GM12878 (cell line): Measurements from ENCODE around the gene COTL1. TPM values are rescaled to one million over a fixed set of nuclear protein-coding genes. Genes with fewer than 3 reads are reported as not detected.
A peak's percentile ranks its signal among the peaks of the same experiment; 100 is the strongest.

Experiments used
- ATAC-seq: fragments of 200-7000 bp; cut with Tn5 transposase; 3 replicates; pipeline ENCODE4 v1.9.1; 2020; ENCODE audit warnings: mild to moderate bottlenecking, moderate library complexity
- BruUV-seq: library from RNA; stranded (reverse); fragments of 400-500 nt; replicated peaks from 2 replicates; lab custom pipeline; 2021; lab: Mats Ljungman, UMichigan
- CTCF ChIA-PET: fragments of 300-600 bp; sonication (Branson Sonifier 250); formaldehyde crosslinking; extraction: SDS; loops from one replicate; lab custom pipeline; 2021; ENCODE audit warnings: inconsistent platforms; lab: Yijun Ruan, JAX
- POLR2A ChIA-PET: fragments of 350-600 bp; formaldehyde crosslinking; extraction: SDS; loops from one replicate; lab custom pipeline; 2021; ENCODE audit warnings: inconsistent platforms; lab: Charles Lee
- RAD21 ChIA-PET: fragments of 300-600 bp; sonication (Branson Sonifier 250); formaldehyde crosslinking; loops from one replicate; lab custom pipeline; 2023; ENCODE audit warnings: antibody characterized with exemption; ENCODE audit not compliant: unreplicated experiment; lab: Charles Lee
- SMC1A ChIA-PET: fragments of 300-600 bp; sonication (Branson Sonifier 250); formaldehyde crosslinking; loops from one replicate; lab custom pipeline; 2023; ENCODE audit not compliant: unreplicated experiment, uncharacterized antibody; lab: Charles Lee
- DNase-seq: peaks from one replicate; pipeline ENCODE4 v3.0.0-alpha.2; 2011; ENCODE audit warnings: low read depth, low spot score
- FAIRE-seq: peaks from 3 replicates; lab custom pipeline; 2011; peaks lifted over from hg19 to GRCh38; lab: Jason Lieb, UNC
- H2AFZ ChIP-seq: 2 replicates; pipeline ENCODE4 v1.6.0; 2011; ENCODE audit warnings: low read depth, low read length, control low read depth; ENCODE audit not compliant: control insufficient read depth
- H3K27ac ChIP-seq: 2 replicates; pipeline ENCODE4 v1.5.1; 2011; ENCODE audit warnings: control low read depth; ENCODE audit not compliant: control insufficient read depth, insufficient read depth
- H3K27me3 ChIP-seq, 2 experiments: replicated peaks in 1 of 2; 2 replicates each; pipeline versions ENCODE4 v1.6.0 to v1.6.1; 2011; ENCODE audit warnings: low read length in 1 of 2; ENCODE audit not compliant: control insufficient read depth in 2 of 2, insufficient read depth in 2 of 2
- H3K36me3 ChIP-seq, 2 experiments: 2 replicates each; pipeline ENCODE4 v1.5.1; 2011; ENCODE audit warnings: low read length in 1 of 2; ENCODE audit not compliant: control insufficient read depth in 2 of 2, insufficient read depth in 2 of 2
- H3K4me1 ChIP-seq: 2 replicates; pipeline ENCODE4 v1.6.1; 2011; ENCODE audit warnings: mild to moderate bottlenecking, low read length, moderate library complexity, mixed read lengths; ENCODE audit not compliant: control insufficient read depth, insufficient read depth
- H3K4me2 ChIP-seq: 2 replicates; pipeline ENCODE4 v1.6.0; 2011; ENCODE audit warnings: control low read depth; ENCODE audit not compliant: control insufficient read depth, insufficient read depth
- H3K4me3 ChIP-seq: fragments of 200-600 bp; sonication (generic); 2 replicates; pipeline ENCODE4 v1.5.1; 2016
- H3K79me2 ChIP-seq: 2 replicates; pipeline ENCODE4 v1.6.0; 2011; ENCODE audit warnings: low read length; ENCODE audit not compliant: control insufficient read depth, insufficient read depth
- H3K9ac ChIP-seq: 2 replicates; pipeline ENCODE4 v1.8.0; 2011; ENCODE audit warnings: low read length, control low read depth, mixed read lengths; ENCODE audit not compliant: control insufficient read depth, insufficient read depth
- H3K9me3 ChIP-seq: replicated peaks from 3 replicates; pipeline ENCODE4 v1.5.1; 2011; ENCODE audit warnings: mild to moderate bottlenecking, low read length; ENCODE audit not compliant: control insufficient read depth, insufficient read depth
- H4K20me1 ChIP-seq: 2 replicates; pipeline ENCODE4 v1.6.0; 2011; ENCODE audit not compliant: control insufficient read depth, insufficient read depth
- BRCA1 ChIP-seq: IDR thresholded peaks from 2 replicates; pipeline ENCODE4 v1.6.1; 2011; ENCODE audit warnings: low read depth, low read length, improper control_type of control experiment
- PAX5 ChIP-seq: IDR thresholded peaks from 2 replicates; pipeline ENCODE4 v1.6.1; 2011; ENCODE audit warnings: low read depth, low read length, borderline replicate concordance
- POLR2AphosphoS5 ChIP-seq: IDR thresholded peaks from 2 replicates; pipeline ENCODE4 v1.6.1; 2011; ENCODE audit warnings: mild to moderate bottlenecking, low read length, inconsistent platforms
- SPI1 ChIP-seq: IDR thresholded peaks from 2 replicates; pipeline ENCODE4 v1.6.1; 2011; ENCODE audit warnings: low read depth, mild to moderate bottlenecking, low read length, moderate library complexity, borderline replicate concordance; ENCODE audit not compliant: insufficient read depth
- WGBS: methylation state at CpG from one replicate; pipeline ENCODE4 v1.1.6; 2016; ENCODE audit warnings: low lambda C conversion rate; ENCODE audit not compliant: insufficient replicate concordance, insufficient coverage; ENCODE audit errors: missing lambda C conversion rate; 5-methylcytosine and 5-hydroxymethylcytosine counted together
- in situ Hi-C: fragments of 300-500 bp; cut with MboI; formaldehyde crosslinking; loops from 9 replicates; pipeline ENCODE4 v1.14.3; 2018; ENCODE audit warnings: mixed read lengths
- intact Hi-C: fragments of 100-400 bp; cut with micrococcal nuclease; formaldehyde crosslinking; loops from one replicate; pipeline ENCODE4 v1.14.2; 2022; ENCODE audit not compliant: unreplicated experiment
- polyA plus RNA-seq, 11 experiments: library from polyadenylated mRNA; depleted of rRNA in 4 of 11; unstranded in 6 of 11; stranded (reverse) in 5 of 11; fragments of >200 nt; fragmentation: Nextera tagmentation in 4 of 11; fragmentation: Illumina TruSeq in 1 of 11; extraction: Ambion mirVana in 4 of 11; extraction: Trizol in 1 of 11; gene quantifications; 1 replicate in 1 of 11; 2 replicates in 10 of 11; pipeline versions ENCODE4 v1.2.1 to v1.2.3, GENCODE V29; 2011 to 2016; ENCODE audit warnings: inconsistent platforms in 2 of 11, missing spikeins in 2 of 11, low read depth in 1 of 11
- total RNA-seq, 4 experiments: library from RNA; depleted of rRNA in 3 of 4; stranded (reverse); fragments of >200 nt in 3 of 4; fragmentation: Illumina TruSeq in 1 of 4; extraction: Trizol in 1 of 4; gene quantifications; 2 replicates each; pipeline versions ENCODE4 v1.2.1 to v1.2.3, GENCODE V29; 2013 to 2021

Gene COTL1
- total and polyA plus RNA-seq, 10 of the 15 experiments (the other 5 are each of a cell fraction or from before 2014, with no cell fraction given) = 140 to 894 (median 330) TPM

- 96% methylated on average over 20 of the region's 20 CpGs for WGBS
- SMC1A ChIA-PET = interaction anchor here (0.8 to 1.3 kb wide), 4 partner anchors 9 to 88 kb away, joined by 3 to 4 read pairs (median 4); no protein-coding TSS in a partner anchor
- H3K79me2 ChIP-seq = peaks cover 17% of the 10 kb centered on the region
- ATAC-seq (no peak), DNase-seq (no peak), FAIRE-seq (no peak)
- no peak overlapping the region for H3K27ac ChIP-seq
- H2AFZ ChIP-seq = no peak overlapping the region
- TF ChIP-seq BRCA1 (no peak), SPI1 (no peak), PAX5 (no peak), POLR2AphosphoS5 (peak; percentile 44)
- H3K4me3 ChIP-seq = peak overlapping the region; percentile 81; the same call in 1 of the 2 replicates
- peaks cover 8% of the 10 kb centered on the region for H3K4me1 ChIP-seq
- CTCF ChIA-PET = interaction anchor here (0.8 to 3.5 kb wide), 3 partner anchors 22 to 88 kb away, joined by 3 to 15 read pairs (median 5); no protein-coding TSS in a partner anchor
- RAD21 ChIA-PET = interaction anchor here (1.4 kb wide), 1 partner anchor 13 kb away, joined by 6 read pairs; no protein-coding TSS in a partner anchor
- no peaks in the 10 kb centered on the region for H3K27me3 ChIP-seq
- H3K9ac ChIP-seq = no peak overlapping the region
- H3K36me3 ChIP-seq = peaks cover 0 to 12% of the 10 kb centered on the region in 2 experiments; a peak in 3 of 4 replicates
- no peaks in the 10 kb centered on the region for H4K20me1 ChIP-seq
- POLR2A ChIA-PET = interaction anchor here (0.7 to 1.2 kb wide), 3 partner anchors 16 to 67 kb away, joined by 3 to 4 read pairs (median 4); no protein-coding TSS in a partner anchor
- no peaks in the 10 kb centered on the region for H3K9me3 ChIP-seq
- peak overlapping the region; percentile 31 for H3K4me2 ChIP-seq
- in situ Hi-C loops (no loop called here), intact Hi-C loops (no loop called here)
- BruUV-seq = TSS peak; percentile 55
Observed at GRCh38 chr16:84650062-84650991, 32.4 kb upstream of the COTL1 start.
